ENCODE measurements around the gene PEX16.

- no peak for TF ChIP-seq CTCF (IDR thresholded peaks at IDR 0.05)
- no peak for TF ChIP-seq POLR2A (IDR thresholded peaks at IDR 0.05)
These were observed 11.9 kb upstream of the PEX16 start for GRCh38 chr11:45929486-45930030.

All from vagina (tissue), 2 donors.